HG02938 (cell line): ENCODE results near the gene CPLX1.

Experiments
- ATAC-seq: cut with Tn5 transposase; IDR thresholded peaks from one replicate; pipeline ENCODE4 v1.9.1; 2021; ENCODE audit warnings: mild to moderate bottlenecking, moderate library complexity; ENCODE audit not compliant: unreplicated experiment

The CPLX1 gene

DNA sequence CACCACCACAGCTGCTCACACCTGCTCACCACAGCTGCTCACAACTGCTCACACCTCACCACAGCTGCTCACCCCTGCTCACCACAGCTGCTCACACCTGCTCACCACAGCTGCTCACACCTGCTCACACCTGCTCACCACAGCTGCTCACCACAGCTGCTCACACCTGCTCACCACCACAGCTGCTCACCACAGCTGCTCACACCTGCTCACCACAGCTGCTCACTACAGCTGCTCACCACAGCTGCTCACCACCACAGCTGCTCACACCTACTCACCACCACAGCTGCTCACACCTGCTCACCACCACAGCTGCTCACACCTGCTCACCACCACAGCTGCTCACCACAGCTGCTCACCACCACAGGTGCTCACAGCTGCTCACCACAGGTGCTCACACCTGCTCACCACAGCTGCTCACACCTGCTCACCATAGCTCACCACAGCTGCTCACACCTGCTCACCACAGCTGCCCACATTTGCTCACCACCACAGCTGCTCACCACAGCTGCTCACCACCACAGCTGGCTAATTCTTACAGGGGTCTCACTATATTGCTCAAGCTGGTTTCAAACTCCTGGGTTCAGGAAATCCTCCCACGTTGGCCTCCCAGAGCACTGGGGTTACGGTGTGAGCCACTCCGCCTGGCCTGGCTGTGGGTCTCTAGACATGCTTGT, 30.4 kb upstream of the CPLX1 start:
- ATAC-seq, result no peak

DNA sequence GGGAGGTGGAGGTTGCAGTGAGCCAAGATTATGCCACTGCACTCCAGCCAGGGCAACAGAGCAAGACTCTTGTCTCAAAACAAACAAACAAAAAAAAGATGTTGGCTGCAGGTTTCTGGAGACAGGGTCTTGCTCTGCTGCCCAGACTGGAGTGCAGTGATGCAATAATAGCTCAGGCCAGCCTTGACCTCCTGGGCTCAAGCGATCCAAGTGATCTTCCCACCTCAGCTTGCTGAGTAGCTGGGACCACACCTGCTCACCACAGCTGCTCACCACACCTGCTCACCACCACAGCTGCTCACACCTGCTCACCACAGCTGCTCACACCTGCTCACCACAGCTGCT, 29.9 kb upstream of the CPLX1 start:
- no peak for ATAC-seq

DNA sequence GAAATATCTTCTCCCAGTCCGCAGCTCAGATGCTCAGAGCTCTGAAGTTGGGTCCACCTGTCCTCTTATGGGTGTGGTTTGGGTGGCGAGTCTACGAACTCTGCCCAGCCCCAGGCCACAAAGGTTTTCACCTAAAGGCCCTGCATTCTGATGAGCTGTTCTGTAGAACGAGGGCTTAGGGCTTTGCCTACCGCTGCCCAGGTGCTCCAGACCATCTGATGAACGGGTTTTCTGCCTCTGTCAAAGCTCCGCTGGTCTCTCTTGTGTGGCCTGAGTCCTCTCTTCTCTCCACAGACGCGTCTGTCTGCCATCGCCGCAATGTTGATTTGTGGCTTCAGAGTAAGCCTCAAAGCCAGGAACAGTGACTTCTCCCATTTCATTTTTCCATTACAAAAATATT, 28.4 kb upstream of the CPLX1 start:
- ATAC-seq, result no peak

DNA sequence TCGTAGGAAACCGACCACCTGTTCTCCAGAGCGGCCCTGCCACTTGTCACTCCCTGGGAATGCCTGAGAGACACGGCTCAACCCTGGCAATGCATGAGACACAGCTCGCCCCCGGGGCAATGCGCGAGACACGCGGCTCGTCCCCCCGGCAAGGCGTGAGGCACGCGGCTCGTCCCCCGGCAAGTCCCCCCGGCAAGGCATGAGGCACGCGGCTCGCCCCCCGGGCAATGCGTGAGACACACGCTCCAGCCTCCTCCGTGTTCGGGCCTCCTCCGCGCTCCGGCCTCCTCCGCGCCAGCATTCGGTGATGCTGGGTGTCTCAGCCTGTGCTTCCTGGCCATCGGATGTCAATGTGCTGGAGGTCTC, 27.5 kb upstream of the CPLX1 start:
- no peak for ATAC-seq

DNA sequence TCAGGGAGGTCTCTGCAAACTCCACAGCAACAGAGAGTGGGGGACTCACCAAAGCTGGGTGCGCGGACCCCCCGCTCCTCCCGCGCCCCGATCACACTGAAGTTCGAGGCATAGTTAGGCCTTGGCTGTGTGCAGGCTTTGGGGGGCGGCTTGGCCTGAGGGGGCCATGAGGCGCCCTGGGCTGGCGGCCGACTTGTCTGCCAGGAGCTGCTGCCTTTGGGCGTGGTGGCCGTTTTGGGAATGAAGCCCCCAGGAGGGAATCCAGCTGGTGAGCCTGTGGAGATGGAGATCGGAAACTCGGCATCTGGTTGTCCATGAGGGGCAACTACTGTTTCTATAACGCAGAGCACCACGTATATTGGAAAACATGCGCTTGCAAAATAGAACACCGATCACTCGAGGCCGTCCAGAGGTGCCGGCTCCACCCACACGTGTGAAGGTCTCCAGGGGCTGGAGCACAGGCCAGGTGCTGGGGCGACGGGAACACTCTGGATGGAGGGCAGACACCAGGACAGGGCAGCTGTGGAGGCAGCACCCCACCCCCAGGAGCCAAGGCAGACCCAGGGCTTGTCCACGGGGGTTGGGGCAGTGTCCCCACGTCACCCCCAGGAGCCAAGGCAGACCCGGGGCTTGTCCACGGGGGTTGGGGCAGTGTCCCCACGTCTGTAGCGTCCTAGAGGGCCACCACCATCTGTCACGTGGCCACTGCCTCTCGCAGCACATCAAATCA, 25.9 kb upstream of the CPLX1 start:
- no peak for ATAC-seq

DNA sequence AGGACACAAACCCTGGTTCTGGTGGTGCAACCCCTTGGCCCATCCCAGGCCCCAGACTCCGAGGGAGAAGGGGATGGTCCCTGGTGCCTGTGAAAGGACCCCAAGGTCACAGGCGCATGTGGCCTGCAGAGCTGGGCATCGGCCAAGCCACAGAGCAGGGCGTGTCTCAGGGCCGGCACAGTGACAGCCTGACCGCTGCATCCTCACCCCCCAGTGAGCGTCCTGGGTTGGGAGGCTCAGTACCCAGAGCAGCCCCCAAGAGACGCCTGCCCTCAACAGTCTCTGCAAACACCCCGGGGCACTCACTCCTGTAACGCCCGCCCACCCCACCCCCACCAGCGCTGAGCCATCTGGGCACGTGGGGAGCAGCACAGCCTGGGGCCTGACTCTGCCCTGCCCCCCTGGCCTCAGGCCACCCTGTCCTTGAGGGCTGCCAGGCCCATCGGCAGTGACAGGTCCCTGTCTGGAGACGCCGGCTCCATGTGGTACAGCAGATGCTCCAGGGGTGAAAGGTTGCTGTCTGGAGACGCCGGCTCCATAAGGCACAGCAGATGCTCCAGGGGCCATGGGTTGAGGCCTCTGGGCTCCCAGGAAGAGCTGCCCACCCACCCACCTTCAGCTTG, 24.5 kb upstream of the CPLX1 start:
- no peak for ATAC-seq

DNA sequence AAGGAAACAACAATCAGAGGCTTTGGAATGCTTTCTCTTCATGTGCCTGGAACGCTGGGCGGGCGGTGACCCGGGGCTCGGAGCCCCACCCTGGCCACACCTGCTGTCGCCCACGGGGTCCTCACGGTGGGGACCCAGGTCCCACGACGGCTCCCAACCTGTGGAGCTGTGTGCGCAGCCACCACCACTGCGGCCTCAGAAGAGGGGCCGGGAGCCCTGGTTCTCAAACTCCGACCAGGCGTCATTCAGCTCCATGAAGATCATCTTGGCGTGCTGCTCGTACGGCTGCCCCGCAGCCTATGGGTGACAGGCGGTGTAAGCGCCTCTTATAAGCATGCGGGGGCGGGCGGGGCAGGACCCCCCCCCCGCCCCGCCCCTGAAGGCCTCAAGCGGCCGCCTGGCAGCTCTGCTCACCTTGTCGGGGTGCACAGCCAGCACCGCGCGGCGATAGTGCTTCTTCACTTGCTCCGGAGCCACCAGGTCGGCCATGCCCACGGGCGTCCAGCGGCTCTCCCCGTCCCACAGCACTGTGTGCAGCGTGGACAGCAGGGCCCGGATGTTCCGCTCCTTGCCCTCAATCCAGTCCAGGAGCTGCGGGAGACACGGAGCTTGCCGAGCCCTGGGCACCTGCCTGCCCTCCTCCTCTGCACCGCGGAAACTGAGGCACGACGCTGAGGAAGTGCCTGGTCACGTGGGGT, 23.7 kb upstream of the CPLX1 start:
- ATAC-seq, result no peak

DNA sequence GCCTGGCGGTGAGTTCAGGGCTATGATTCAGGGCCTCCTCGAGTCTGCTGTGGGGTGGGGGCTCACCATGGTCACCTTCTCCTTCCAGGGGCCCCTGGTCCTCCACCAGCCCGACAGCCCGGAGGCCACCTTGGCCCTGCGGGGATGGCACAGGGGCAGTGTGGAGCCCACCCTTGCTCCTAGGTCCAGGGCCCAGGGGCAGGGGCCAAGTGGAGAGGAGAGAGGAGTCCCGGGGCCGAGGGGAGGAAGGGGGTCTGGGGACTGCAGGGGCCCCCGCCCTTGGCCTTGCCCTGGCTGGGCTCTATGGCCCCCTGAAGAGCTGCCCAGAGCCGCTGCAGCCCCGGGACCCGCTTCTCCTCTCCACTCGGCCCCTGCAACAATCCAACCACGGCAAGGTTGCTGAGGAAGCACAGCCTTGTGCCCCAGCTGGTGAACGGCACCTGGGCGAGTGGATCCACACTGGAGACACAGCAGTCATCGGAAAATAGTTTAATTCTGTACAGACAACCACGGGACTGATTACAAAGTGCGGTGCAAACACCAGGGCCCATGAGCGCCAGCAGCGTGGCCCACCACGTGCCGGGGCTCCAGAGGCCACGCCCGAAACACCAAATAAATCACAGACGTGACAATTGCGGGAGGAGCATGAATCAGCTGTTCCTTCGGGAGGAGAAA, 23.0 kb upstream of the CPLX1 start:
- ATAC-seq, result no peak

DNA sequence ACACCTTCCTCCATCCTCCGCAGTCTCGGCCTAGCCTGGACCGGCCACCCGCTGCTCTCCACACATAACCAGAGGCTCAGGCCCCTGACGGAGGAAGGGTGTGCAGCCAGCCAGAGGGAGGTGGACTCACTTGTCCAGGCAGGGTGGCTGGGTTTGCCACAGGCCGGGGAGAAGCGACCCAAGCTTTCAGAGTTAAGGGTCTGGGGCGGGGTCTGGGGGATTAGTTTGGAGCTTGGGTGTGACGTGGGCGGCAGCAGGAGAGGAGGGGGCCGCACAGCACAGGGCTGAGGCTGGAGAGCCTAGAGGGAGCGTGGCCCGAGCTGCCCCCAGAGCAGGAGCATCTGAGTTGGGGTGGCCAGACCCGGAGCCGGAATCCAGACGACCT, 22.4 kb upstream of the CPLX1 start:
- ATAC-seq, result no peak

DNA sequence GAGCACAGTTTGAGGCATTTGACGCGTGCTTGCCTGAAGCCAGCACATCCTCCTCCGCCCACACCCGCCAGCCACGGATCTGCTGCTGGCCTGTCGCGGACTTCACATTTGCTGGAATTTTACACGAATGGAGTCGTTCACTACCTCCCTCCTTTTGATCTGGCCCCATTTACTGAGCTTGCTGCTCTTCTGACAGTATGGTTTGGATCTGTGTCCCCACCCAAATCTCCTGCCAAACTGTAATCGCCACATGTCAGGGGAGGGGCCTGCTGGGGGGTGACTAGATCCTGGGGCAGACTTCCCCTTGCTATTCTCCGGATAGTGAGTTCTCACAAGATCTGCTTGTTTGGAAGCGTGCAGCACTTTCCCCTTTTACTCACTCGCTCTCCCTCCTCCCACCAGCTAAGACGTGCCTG, 19.9 kb upstream of the CPLX1 start:
- no peak for ATAC-seq

DNA sequence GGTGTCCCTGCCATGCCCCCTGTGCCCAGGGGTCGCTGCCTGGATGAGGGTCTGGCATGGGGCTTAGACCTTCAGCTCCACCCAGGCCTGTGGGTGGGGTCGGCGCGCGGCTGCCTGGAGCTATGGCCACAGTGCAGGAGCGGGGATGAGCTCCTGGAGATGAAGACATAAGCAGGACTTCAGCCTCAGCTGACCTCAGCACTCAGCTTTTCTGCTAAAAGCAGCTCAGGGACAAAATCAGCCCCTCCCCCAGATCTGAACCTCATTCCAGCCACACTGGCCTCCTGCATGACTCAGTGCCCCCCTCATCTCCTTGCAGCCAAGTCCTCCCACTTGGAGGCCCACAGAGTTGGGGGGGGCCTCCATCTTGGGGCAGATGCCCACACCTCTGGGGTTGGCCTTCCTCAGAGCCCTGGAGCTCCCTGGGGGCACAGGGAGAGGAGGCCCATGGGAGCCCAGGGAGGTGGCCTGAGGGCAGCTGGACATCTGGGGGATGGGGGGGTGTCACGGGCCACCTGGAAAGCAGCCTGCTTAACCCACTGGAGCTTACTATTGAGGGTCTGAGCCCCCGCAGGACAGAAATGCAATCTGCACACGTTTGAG, 19.4 kb upstream of the CPLX1 start:
- ATAC-seq, result no peak

DNA sequence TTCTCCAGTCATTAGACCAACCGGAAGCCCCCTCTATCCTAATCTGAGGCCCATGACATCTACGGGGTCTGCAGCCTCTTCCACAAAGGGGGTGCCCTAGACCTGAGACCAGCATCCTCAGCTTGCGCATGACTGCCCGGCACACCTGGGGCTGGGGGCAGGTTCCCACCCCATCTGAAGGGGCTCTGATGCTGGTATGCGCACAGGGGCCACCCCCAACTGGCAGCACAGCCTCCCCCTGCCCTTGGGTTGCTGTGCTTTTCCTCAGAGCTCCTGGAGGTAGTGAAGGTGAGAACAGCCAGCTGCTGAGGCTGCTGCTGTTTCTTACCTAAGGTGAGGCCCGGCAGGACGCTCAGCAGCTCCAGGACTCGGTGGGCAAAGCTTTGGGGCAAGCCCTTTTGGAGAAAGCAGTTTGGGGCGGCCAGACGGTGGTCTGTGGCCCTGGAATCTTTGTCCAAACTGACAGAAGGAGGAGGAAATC, 18.9 kb upstream of the CPLX1 start:
- ATAC-seq, result no peak

DNA sequence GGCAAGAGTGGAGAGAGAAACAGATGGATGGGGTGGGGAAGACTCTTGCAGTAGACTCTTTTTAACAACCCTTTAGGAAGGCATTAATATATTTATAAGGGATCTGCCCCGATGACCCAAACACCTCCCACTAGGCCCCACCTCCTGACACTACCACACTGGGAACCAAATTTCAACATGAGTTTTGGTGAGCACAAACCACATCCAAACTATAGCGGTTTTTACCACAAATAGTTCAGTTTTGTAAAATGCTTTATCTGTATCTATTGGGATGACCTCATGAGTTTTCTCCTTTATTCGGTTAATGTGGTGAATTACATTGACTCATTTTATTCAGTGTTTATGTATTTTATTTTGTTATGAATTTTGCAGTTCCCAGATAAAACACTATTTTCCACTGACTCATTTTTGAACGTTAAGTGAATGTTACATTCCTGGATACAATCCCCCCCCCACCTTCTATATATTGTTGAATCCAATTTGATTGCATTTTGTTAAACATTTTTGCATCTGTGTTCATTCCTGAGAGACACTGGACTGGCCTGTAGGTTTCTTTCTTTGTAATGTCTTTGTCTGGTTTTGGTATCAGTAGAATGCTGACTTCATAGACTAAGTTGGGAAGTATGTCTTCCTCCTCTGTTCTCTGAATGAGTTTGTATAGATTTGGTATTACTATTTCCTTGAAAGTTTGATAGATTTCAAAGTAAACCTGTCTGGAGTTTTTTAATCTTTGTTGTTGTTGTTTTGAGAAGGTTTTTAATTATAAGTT, 13.9 kb upstream of the CPLX1 start:
- ATAC-seq, result no peak

DNA sequence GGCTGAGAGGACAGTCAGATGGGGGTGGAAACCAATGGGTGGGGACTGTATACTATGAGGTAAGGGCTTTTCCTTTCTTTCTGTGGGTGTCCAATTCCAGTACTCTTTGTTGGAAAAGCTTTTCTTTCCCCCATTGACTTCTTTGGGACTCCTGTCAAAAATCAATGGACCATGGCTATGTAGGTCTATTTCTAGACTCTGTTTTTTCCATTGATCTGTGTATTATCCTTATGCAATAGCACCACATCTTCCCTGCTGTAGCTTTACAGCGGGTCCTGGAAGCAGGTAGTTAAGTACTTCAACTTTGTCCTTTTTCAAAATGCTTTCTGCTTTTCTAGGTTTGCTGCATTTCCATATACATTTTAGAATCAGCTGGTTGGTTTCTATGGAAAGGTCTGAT, 11.8 kb upstream of the CPLX1 start:
- ATAC-seq, result no peak

DNA sequence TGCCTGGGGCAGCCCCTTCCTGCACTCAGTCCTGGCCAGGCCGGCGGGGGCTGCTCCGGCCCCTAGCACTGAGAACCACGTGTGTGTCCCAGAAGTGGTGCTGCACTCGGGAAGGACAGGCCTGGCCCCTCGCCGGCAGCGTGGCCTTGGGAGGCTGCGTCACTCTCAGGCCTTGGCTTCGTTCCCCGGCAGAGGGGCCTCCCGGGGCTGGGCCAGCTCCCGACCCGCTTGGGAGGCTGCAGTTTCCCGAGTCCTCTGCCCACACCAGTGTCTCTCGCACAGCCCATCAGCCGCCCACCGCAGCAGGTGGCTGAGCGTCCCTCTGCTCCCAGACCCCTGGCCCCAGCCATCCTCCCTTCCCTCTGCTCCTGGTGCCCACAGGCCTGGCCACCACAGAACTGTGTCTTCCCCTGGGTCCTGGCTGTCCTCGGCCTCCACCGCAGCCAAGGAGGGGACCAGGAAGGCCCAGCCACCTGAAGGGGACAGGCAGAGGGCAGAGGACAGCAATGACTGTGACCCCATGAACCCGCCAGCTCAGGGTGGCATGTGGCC, 10.9 kb upstream of the CPLX1 start:
- no peak for ATAC-seq

DNA sequence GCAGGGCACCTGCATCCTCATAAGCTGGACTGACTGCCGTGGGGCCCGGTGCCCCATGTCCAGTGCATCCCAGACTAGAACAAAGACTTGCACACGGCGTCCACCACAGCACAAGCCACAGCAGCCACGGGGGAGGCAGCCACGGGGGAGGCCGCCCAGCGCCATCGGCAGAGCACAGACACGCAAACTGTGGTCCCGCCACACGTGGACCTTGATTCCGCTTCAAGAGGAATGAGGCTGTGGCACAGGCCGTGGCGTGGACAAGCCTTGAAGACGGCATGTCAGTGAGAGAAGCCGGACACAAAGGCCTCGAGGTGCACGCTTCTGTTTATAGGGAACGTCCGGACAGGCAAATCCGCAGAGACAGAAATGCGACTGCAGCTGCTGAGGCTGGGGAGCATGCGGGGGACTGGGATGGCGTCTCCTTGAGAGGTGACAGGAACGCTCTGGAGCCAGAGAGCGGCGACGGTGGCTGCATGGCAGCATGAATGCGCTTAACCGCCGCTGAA, 10.1 kb upstream of the CPLX1 start:
- ATAC-seq, result no peak

DNA sequence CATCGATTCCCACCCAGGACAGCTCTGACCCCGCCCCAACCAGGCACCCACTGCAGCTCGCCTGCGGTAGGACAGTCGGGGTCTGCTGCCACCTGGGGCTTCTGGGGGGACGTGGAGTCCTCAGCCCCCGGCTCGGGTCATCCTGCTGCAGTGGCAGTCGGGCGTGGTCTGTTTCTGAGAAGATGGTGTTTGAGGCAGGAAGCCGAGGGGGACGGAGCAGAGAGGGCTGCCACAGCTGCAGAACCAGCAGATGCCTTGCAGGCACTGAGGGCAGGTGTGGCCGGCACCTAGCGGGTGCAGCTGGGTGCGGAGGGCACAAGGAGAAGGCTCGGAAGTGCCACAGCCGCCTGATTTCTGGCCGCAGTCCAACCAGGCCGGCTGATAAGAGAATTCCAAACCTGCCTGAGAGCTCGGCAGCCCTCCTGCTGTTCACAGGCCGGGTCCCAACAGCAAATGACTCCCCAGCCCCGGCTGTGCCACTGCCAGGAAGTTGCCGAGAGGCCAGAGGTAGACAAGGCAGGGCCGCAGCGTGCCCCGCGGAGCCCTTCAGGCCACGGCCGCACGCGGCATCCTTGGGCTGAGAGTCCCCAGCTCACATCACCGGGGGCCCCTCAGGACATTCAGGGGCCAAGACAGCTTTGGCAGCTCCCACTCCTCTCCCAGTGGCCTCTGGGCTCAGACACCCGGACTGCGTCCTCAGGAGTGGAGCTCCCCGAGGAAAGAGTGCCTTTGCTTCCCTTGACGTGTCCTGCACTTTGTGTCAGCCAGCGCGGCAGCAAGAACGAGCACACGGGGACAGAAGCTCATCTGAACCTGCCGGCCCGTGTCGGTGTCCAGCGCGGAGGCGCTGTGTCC, 9.4 kb upstream of the CPLX1 start:
- no peak for ATAC-seq

DNA sequence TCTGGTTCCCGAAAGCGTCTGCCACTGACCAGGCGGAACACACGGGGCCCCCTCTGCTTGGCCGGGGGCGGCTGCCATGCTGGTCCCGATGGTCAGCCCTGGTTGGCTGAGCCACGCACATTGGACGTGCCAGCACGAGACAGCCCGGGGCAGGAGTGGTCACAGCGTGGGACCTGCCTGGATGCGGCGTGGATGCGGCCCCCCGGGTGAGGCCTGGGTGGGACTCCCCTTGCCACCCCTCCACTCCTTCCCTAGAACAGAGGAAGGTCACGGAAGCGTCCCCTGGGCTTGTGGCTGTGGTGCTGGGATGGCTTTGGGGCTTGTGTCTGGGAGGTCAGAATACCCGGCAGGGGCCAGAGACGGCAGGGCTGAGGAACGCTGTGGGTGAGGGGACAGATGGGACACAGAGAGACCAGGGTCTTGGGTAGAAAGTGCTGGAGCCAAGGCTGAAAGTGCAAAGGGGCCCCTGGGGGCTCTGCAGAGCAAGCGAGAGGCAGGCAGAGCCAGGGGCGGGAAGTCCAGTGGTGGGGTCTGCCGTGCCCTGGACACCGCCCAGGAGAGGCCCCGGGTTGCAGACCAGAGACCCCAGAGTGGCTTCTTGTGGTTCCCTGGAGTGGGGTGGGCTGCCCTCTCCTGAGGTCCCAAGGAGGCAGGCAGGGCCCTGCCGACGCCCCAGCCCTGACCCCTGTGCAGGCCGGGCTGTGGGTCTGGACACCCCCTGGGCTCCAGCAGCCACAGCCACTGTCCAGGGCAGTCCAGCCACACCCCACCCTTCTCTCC, 8.6 kb upstream of the CPLX1 start:
- no peak for ATAC-seq
